DOHH2 (cell line): Measurements from ENCODE around the gene ADGRL3.
"Not testable (repeated sequence)": the region's sequence is repeated elsewhere in the genome, so short reads cannot be mapped to it uniquely, and the experiment has no call there.

Experiments
- H3F3A ChIP-seq: fragments of 200-600 bp; sonication (generic), shearing (Covaris generic); 2 replicates; pipeline ENCODE4 v1.6.0; 2016; ENCODE audit warnings: antibody characterized with exemption, mild to moderate bottlenecking; ENCODE audit not compliant: control insufficient read depth, insufficient read depth
- H3K27ac ChIP-seq: fragments of 200-600 bp; sonication (generic); 2 replicates; pipeline ENCODE4 v1.5.1; 2014; ENCODE audit warnings: low read depth, mild to moderate bottlenecking, low read length, moderate library complexity
- H3K27me3 ChIP-seq: fragments of 200-600 bp; sonication (generic); 2 replicates; pipeline ENCODE4 v1.6.1; 2014; ENCODE audit warnings: mild to moderate bottlenecking, low read length, mixed read lengths; ENCODE audit not compliant: control insufficient read depth
- H3K36me3 ChIP-seq: fragments of 200-600 bp; sonication (generic); 2 replicates; pipeline ENCODE4 v1.6.1; 2014; ENCODE audit warnings: mild to moderate bottlenecking, low read length, moderate library complexity, mixed read lengths; ENCODE audit not compliant: control insufficient read depth
- H3K4me1 ChIP-seq: fragments of 200-600 bp; sonication (generic); 2 replicates; pipeline ENCODE4 v1.6.1; 2014; ENCODE audit warnings: mild to moderate bottlenecking, low read length, mixed read lengths; ENCODE audit not compliant: control insufficient read depth
- H3K4me2 ChIP-seq: fragments of 200-600 bp; sonication (generic); 2 replicates; pipeline ENCODE4 v1.6.0; 2014; ENCODE audit warnings: mild to moderate bottlenecking, low read length, moderate library complexity
- H3K4me3 ChIP-seq: fragments of 200-600 bp; sonication (generic); 2 replicates; pipeline ENCODE4 v1.5.1; 2014; ENCODE audit warnings: mild to moderate bottlenecking, low read length, mixed read lengths
- H3K79me2 ChIP-seq: fragments of 200-600 bp; sonication (generic); 2 replicates; pipeline ENCODE4 v1.6.1; 2014; ENCODE audit warnings: mild to moderate bottlenecking, low read length, mixed read lengths; ENCODE audit not compliant: control insufficient read depth
- H3K9me2 ChIP-seq: fragments of 200-600 bp; sonication (generic); replicated peaks from 2 replicates; pipeline ENCODE4 v1.6.1; 2014; ENCODE audit warnings: mild to moderate bottlenecking, low read length, mixed read lengths; ENCODE audit not compliant: control insufficient read depth
- H3K9me3 ChIP-seq: fragments of 200-600 bp; sonication (generic); 2 replicates; pipeline ENCODE4 v1.6.1; 2014; ENCODE audit warnings: antibody characterized with exemption, low read length, mixed read lengths; ENCODE audit not compliant: control insufficient read depth, insufficient read depth
- H4K20me1 ChIP-seq: fragments of 200-600 bp; sonication (generic); 2 replicates; pipeline ENCODE4 v1.6.0; 2014; ENCODE audit warnings: low read depth, mild to moderate bottlenecking, antibody characterized with exemption, low read length, moderate library complexity; ENCODE audit not compliant: control insufficient read depth, insufficient read depth
- CTCF ChIP-seq: fragments of 200-600 bp; sonication (generic); IDR thresholded peaks from one replicate; pipeline ENCODE4 v1.5.1; 2014; ENCODE audit warnings: antibody characterized with exemption, mild to moderate bottlenecking, low read depth, low read length; ENCODE audit not compliant: poor library complexity, severe bottlenecking
- EZH2phosphoT487 ChIP-seq: fragments of 200-600 bp; sonication (generic); IDR thresholded peaks from 2 replicates; pipeline ENCODE4 v1.6.1; 2017; ENCODE audit warnings: borderline replicate concordance, mild to moderate bottlenecking, antibody characterized with exemption, low read length, moderate library complexity, mixed read lengths

Gene ADGRL3

DNA sequence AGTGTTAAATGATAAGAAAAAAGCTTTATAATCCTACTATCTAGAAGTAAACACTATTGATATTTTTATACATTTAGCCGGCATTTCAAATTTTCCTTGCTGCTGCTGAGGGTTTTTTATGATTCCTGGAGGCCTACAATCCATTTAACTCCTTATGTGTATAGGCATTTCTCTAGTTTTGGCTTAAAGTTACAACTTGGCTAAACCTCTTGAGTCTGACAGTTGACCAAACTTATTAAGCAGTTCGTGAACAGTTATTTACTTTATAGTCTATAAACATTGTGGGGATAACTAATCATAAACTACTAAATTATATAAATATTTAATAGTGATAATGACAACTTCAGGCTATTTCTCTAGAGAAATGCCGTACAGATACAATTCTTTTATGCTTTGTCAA, 141.9 kb downstream of the ADGRL3 start:
- TF ChIP-seq CTCF (no peak), EZH2phosphoT487 (no peak)
- no peak overlapping the region for H3K27ac ChIP-seq
- H3K36me3 ChIP-seq = no peaks in the 10 kb centered on the region
- no peaks in the 10 kb centered on the region for H3K79me2 ChIP-seq
- H3K4me2 ChIP-seq = no peak overlapping the region
- no peaks in the 10 kb centered on the region for H3K4me1 ChIP-seq
- H3K9me3 ChIP-seq = no peaks in the 10 kb centered on the region
- H3K4me3 ChIP-seq = no peak overlapping the region
- no peaks in the 10 kb centered on the region for H3K9me2 ChIP-seq
- H4K20me1 ChIP-seq = no peaks in the 10 kb centered on the region
- H3K27me3 ChIP-seq = no peaks in the 10 kb centered on the region
- H3F3A ChIP-seq = no peaks in the 10 kb centered on the region

GRCh38 chr4:61350932-61351331, 150.8 kb downstream of the ADGRL3 start:
- H3K9me3 ChIP-seq = no peaks in the 10 kb centered on the region
- H3K27ac ChIP-seq = no peak overlapping the region
- H3K4me1 ChIP-seq = no peaks in the 10 kb centered on the region
- H3K4me2 ChIP-seq = no peak overlapping the region
- H3K9me2 ChIP-seq = no peaks in the 10 kb centered on the region
- H3K27me3 ChIP-seq = no peaks in the 10 kb centered on the region
- no peaks in the 10 kb centered on the region for H4K20me1 ChIP-seq
- no peaks in the 10 kb centered on the region for H3K36me3 ChIP-seq
- no peaks in the 10 kb centered on the region for H3K79me2 ChIP-seq
- H3F3A ChIP-seq = no peaks in the 10 kb centered on the region
- no peak overlapping the region for H3K4me3 ChIP-seq
- TF ChIP-seq CTCF = no peak
- TF ChIP-seq EZH2phosphoT487 = no peak

DNA sequence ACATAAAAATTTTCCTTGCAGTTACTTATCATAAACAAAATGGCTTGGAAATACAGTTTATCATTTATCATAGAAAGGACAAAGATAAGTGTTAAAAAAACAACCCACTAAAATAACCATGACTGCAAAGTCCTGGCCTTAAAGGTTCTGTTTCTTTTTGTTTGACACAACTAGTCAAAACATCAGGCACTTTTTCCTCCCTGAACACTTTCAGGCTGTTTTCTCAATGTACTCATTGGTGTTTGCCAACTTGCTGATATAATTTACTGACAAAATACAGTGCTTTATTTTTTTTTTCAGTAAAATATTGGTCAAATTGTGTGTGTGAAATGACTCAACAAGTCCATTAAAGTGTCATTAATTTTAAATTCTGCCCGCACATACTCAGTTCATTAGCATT, 156.6 kb downstream of the ADGRL3 start:
- Histone ChIP-seq H3K4me2 (no peak overlapping the region), H3K4me3 (no peak overlapping the region), H3K9me2 (no peaks in the 10 kb centered on the region), H3K27ac (no peak overlapping the region), H3K9me3 (no peaks in the 10 kb centered on the region), H3K36me3 (no peaks in the 10 kb centered on the region), H4K20me1 (no peaks in the 10 kb centered on the region), H3K4me1 (no peaks in the 10 kb centered on the region), H3K79me2 (no peaks in the 10 kb centered on the region), H3F3A (no peaks in the 10 kb centered on the region), H3K27me3 (no peaks in the 10 kb centered on the region)
- TF ChIP-seq EZH2phosphoT487 (no peak), CTCF (no peak)

DNA sequence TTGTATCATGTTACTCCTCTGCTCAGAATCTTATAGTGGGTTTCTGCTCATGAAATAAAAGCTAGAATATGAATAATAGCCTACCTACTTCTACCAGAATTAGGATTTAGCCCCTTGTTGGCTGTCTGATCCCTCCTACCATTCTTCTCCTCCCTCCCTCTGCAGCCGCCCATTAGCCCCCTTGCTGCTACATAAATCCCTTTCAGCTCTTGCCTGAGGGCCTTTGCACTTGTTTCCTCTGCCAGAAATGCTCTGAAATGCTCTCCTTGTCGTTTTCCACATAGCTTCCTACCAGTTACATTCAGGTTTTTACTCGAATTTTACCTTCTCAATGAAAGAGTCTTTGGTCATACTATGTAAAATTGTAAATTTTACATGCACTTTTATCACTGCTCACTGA, 159.2 kb downstream of the ADGRL3 start:
- Histone ChIP-seq H3F3A (no peaks in the 10 kb centered on the region), H3K4me2 (no peak overlapping the region), H3K4me3 (no peak overlapping the region), H3K79me2 (no peaks in the 10 kb centered on the region), H3K27ac (no peak overlapping the region), H3K36me3 (no peaks in the 10 kb centered on the region), H3K27me3 (no peaks in the 10 kb centered on the region), H4K20me1 (no peaks in the 10 kb centered on the region), H3K9me2 (no peaks in the 10 kb centered on the region), H3K9me3 (no peaks in the 10 kb centered on the region), H3K4me1 (no peaks in the 10 kb centered on the region)
- TF ChIP-seq EZH2phosphoT487 (no peak), CTCF (no peak)

GRCh38 chr4:61372817-61373216, 172.7 kb downstream of the ADGRL3 start:
- H3K4me1 ChIP-seq, H3K4me2 ChIP-seq, H3K9me2 ChIP-seq, H3K27ac ChIP-seq, H3K36me3 ChIP-seq, H3K79me2 ChIP-seq, H3K27me3 ChIP-seq, H3K4me3 ChIP-seq, H4K20me1 ChIP-seq, H3K9me3 ChIP-seq, H3F3A ChIP-seq: not testable (repeated sequence)
